ENCODE data around the gene TJP3. TPM values are rescaled to one million over a fixed set of nuclear protein-coding genes. Genes with fewer than 3 reads are reported as not detected.

The TJP3 gene
- polyA plus RNA-seq, 1 donor from 2014 or later, result 0.15 TPM

DNA sequence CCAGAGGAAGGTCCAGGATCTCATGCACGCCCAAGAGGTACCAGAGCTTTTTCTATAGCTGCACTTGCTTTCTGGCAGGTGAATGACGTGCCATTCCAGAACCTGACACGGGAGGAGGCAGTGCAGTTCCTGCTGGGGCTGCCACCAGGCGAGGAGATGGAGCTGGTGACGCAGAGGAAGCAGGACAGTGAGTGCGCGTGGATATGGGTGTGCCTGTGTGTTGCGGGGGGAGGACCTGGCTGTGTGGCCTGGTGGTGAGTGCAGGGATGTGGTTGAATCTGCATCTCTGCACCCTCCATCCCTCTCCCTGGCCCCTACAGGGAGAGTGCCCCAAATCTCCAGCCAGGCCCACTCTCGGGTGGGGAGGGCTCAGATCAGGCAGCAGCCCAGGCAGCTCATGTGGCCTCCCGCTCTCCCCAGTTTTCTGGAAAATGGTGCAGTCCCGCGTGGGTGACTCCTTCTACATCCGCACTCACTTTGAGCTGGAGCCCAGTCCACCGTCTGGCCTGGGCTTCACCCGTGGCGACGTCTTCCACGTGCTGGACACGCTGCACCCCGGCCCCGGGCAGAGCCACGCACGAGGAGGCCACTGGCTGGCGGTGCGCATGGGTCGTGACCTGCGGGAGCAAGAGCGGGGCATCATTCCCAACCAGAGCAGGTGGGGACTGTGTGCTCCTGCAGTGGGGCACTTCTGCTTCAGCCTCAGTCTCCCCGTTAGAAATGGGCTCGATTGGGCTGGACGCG is 30.5 kb downstream of the TJP3 start:
- no peak overlapping the region for H3K4me3 ChIP-seq (ENCODE audit: low read length)
- no peaks in the 10 kb centered on the region for H3F3A ChIP-seq (ENCODE audit: insufficient read depth, low read length, poor library complexity, severe bottlenecking)
- no peaks in the 10 kb centered on the region for H4K20me1 ChIP-seq (ENCODE audit: insufficient read depth)
- H2AFZ ChIP-seq (ENCODE audit: low read depth, low read length), result no peak overlapping the region
- H3K27me3 ChIP-seq (ENCODE audit: insufficient read depth, low read depth, low read length), result no peaks in the 10 kb centered on the region
- no peaks in the 10 kb centered on the region for H3K79me2 ChIP-seq (replicated peaks; ENCODE audit: insufficient read depth, low read length)
- no peak overlapping the region for H3K27ac ChIP-seq (ENCODE audit: low read length)
- no peaks in the 10 kb centered on the region for H3K9me2 ChIP-seq (ENCODE audit: insufficient read depth, low read length)
- H3K9me3 ChIP-seq (ENCODE audit: low read length), result no peaks in the 10 kb centered on the region
- H3K9ac ChIP-seq (ENCODE audit: low read length), result no peak overlapping the region
- H3K36me3 ChIP-seq (ENCODE audit: insufficient read depth, low read length), result no peaks in the 10 kb centered on the region
- H3K4me2 ChIP-seq (ENCODE audit: low read length), result no peak overlapping the region
- TF ChIP-seq EP300 (conservative IDR thresholded peaks at IDR 0.05; ENCODE audit: poor library complexity, severe bottlenecking), result no peak
- TF ChIP-seq RAD21 (conservative IDR thresholded peaks at IDR 0.05), result no peak
- no peak for TF ChIP-seq MXI1 (conservative IDR thresholded peaks at IDR 0.05; ENCODE audit: poor library complexity, severe bottlenecking)
- no peak for TF ChIP-seq SMC3 (conservative IDR thresholded peaks at IDR 0.05; ENCODE audit: poor library complexity)
- TF ChIP-seq, protein P1, sequence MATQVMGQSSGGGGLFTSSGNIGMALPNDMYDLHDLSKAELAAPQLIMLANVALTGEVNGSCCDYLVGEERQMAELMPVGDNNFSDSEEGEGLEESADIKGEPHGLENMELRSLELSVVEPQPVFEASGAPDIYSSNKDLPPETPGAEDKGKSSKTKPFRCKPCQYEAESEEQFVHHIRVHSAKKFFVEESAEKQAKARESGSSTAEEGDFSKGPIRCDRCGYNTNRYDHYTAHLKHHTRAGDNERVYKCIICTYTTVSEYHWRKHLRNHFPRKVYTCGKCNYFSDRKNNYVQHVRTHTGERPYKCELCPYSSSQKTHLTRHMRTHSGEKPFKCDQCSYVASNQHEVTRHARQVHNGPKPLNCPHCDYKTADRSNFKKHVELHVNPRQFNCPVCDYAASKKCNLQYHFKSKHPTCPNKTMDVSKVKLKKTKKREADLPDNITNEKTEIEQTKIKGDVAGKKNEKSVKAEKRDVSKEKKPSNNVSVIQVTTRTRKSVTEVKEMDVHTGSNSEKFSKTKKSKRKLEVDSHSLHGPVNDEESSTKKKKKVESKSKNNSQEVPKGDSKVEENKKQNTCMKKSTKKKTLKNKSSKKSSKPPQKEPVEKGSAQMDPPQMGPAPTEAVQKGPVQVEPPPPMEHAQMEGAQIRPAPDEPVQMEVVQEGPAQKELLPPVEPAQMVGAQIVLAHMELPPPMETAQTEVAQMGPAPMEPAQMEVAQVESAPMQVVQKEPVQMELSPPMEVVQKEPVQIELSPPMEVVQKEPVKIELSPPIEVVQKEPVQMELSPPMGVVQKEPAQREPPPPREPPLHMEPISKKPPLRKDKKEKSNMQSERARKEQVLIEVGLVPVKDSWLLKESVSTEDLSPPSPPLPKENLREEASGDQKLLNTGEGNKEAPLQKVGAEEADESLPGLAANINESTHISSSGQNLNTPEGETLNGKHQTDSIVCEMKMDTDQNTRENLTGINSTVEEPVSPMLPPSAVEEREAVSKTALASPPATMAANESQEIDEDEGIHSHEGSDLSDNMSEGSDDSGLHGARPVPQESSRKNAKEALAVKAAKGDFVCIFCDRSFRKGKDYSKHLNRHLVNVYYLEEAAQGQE (IDR thresholded peaks at IDR 0.05; ENCODE audit: borderline replicate concordance), result no peak

GRCh38 chr19:3740431-3740830 is 32.2 kb downstream of the TJP3 start:
- no peak overlapping the region for H3K4me3 ChIP-seq (ENCODE audit: low read length)
- no peak overlapping the region for H3K9ac ChIP-seq (ENCODE audit: low read length)
- no peak overlapping the region for H3K27ac ChIP-seq (ENCODE audit: low read length)
- H4K20me1 ChIP-seq (ENCODE audit: insufficient read depth), result no peaks in the 10 kb centered on the region
- no peak overlapping the region for H3K4me2 ChIP-seq (ENCODE audit: low read length)
- H3K9me2 ChIP-seq (ENCODE audit: insufficient read depth, low read length), result no peaks in the 10 kb centered on the region
- no peaks in the 10 kb centered on the region for H3K36me3 ChIP-seq (ENCODE audit: insufficient read depth, low read length)
- no peaks in the 10 kb centered on the region for H3K9me3 ChIP-seq (ENCODE audit: low read length)
- H3K27me3 ChIP-seq (ENCODE audit: insufficient read depth, low read depth, low read length), result no peaks in the 10 kb centered on the region
- H2AFZ ChIP-seq (ENCODE audit: low read depth, low read length), result no peak overlapping the region
- no peaks in the 10 kb centered on the region for H3K79me2 ChIP-seq (replicated peaks; ENCODE audit: insufficient read depth, low read length)
- H3F3A ChIP-seq (ENCODE audit: insufficient read depth, low read length, poor library complexity, severe bottlenecking), result no peaks in the 10 kb centered on the region
- no peak for TF ChIP-seq TAF1 (IDR thresholded peaks at IDR 0.05; ENCODE audit: low read depth)
- TF ChIP-seq, protein P1 (IDR thresholded peaks at IDR 0.05; ENCODE audit: borderline replicate concordance), result no peak

Data from neural cell (in vitro differentiated cells).